ENCODE results near the gene ACADS.

GRCh38 chr12:120784804-120785203, 59.2 kb downstream of the ACADS start:
- no peak for TF ChIP-seq EZH2 (IDR thresholded peaks at IDR 0.05)
- no peak for TF ChIP-seq POLR2AphosphoS5 (IDR thresholded peaks at IDR 0.05; ENCODE audit: borderline replicate concordance, low read depth, low read length)

Measured in SK-N-MC (cell line).